ENCODE results near the gene TLR9.

- no peak for TF ChIP-seq POLR2AphosphoS5 (IDR thresholded peaks at IDR 0.05; ENCODE audit: low read depth, low read length)
- TF ChIP-seq, protein P1, sequence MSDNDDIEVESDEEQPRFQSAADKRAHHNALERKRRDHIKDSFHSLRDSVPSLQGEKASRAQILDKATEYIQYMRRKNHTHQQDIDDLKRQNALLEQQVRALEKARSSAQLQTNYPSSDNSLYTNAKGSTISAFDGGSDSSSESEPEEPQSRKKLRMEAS (IDR thresholded peaks at IDR 0.05; ENCODE audit: low read depth): no peak
- TF ChIP-seq USF1 (IDR thresholded peaks at IDR 0.05; ENCODE audit: borderline replicate concordance, low read depth): no peak
- TF ChIP-seq, protein P2, sequence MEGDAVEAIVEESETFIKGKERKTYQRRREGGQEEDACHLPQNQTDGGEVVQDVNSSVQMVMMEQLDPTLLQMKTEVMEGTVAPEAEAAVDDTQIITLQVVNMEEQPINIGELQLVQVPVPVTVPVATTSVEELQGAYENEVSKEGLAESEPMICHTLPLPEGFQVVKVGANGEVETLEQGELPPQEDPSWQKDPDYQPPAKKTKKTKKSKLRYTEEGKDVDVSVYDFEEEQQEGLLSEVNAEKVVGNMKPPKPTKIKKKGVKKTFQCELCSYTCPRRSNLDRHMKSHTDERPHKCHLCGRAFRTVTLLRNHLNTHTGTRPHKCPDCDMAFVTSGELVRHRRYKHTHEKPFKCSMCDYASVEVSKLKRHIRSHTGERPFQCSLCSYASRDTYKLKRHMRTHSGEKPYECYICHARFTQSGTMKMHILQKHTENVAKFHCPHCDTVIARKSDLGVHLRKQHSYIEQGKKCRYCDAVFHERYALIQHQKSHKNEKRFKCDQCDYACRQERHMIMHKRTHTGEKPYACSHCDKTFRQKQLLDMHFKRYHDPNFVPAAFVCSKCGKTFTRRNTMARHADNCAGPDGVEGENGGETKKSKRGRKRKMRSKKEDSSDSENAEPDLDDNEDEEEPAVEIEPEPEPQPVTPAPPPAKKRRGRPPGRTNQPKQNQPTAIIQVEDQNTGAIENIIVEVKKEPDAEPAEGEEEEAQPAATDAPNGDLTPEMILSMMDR (IDR thresholded peaks at IDR 0.05): no peak
- no peak for TF ChIP-seq ELF1 (IDR thresholded peaks at IDR 0.05)
- TF ChIP-seq EZH2phosphoT487 (IDR thresholded peaks at IDR 0.05; ENCODE audit: borderline replicate concordance, low read depth): no peak
- no peak for TF ChIP-seq EP300 (IDR thresholded peaks at IDR 0.05; ENCODE audit: borderline replicate concordance in 1 of 2, low read depth in 1 of 2, low read length in 1 of 2)
- TF ChIP-seq ZBTB33 (IDR thresholded peaks at IDR 0.05; ENCODE audit: borderline replicate concordance, low read depth): no peak
- no peak for TF ChIP-seq MXI1 (IDR thresholded peaks at IDR 0.05; ENCODE audit: low read depth, low read length)
- TF ChIP-seq, protein P3, sequence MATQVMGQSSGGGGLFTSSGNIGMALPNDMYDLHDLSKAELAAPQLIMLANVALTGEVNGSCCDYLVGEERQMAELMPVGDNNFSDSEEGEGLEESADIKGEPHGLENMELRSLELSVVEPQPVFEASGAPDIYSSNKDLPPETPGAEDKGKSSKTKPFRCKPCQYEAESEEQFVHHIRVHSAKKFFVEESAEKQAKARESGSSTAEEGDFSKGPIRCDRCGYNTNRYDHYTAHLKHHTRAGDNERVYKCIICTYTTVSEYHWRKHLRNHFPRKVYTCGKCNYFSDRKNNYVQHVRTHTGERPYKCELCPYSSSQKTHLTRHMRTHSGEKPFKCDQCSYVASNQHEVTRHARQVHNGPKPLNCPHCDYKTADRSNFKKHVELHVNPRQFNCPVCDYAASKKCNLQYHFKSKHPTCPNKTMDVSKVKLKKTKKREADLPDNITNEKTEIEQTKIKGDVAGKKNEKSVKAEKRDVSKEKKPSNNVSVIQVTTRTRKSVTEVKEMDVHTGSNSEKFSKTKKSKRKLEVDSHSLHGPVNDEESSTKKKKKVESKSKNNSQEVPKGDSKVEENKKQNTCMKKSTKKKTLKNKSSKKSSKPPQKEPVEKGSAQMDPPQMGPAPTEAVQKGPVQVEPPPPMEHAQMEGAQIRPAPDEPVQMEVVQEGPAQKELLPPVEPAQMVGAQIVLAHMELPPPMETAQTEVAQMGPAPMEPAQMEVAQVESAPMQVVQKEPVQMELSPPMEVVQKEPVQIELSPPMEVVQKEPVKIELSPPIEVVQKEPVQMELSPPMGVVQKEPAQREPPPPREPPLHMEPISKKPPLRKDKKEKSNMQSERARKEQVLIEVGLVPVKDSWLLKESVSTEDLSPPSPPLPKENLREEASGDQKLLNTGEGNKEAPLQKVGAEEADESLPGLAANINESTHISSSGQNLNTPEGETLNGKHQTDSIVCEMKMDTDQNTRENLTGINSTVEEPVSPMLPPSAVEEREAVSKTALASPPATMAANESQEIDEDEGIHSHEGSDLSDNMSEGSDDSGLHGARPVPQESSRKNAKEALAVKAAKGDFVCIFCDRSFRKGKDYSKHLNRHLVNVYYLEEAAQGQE (IDR thresholded peaks at IDR 0.05; ENCODE audit: low read depth, low read length): no peak
- TF ChIP-seq RAD21 (IDR thresholded peaks at IDR 0.05; ENCODE audit: low read length): no peak
Measured at GRCh38 chr3:52183786-52184445, 41.5 kb downstream of the TLR9 start.
